Breast epithelium (tissue), 3 donors: Measurements from ENCODE around the gene POLR2E.

Source experiments
- CTCF ChIP-seq, 3 donors: fragments of 450-650 bp; IDR thresholded peaks; one replicate each; pipeline ENCODE4 v1.5.1; 2016 to 2017; ENCODE audit warnings: antibody characterized with exemption in 3 of 3, mild to moderate bottlenecking in 3 of 3, moderate library complexity in 3 of 3
- POLR2A ChIP-seq: fragments of 450-650 bp; IDR thresholded peaks from one replicate; pipeline ENCODE4 v1.6.1; 2016; ENCODE audit warnings: antibody characterized with exemption, mild to moderate bottlenecking, moderate library complexity

GRCh38 chr19:1050989-1051788 is 44.0 kb downstream of the POLR2E start:
- no peak for TF ChIP-seq CTCF (IDR thresholded peaks at IDR 0.05)
- TF ChIP-seq POLR2A: no peak
